ENCODE measurements around the gene ZNF212.

- no peak for TF ChIP-seq POLR2A (IDR thresholded peaks at IDR 0.05; ENCODE audit: low read length)
- no peak for TF ChIP-seq GATA1 (IDR thresholded peaks at IDR 0.05; ENCODE audit: low read depth, low read length)
Observed at GRCh38 chr7:149296368-149296767, 56.9 kb downstream of the ZNF212 start.
